Panc1 (cell line): ENCODE data around the gene ATP2B1. TPM values are rescaled to one million over a fixed set of nuclear protein-coding genes. Genes with fewer than 3 reads are reported as not detected.

Experiments
- ATAC-seq: fragments of 200-7000 bp; cut with Tn5 transposase; 2 replicates; pipeline ENCODE4 v1.9.1; 2020; ENCODE audit warnings: mild to moderate bottlenecking, moderate library complexity
- BruUV-seq: library from RNA; stranded (reverse); fragments of 400-500 nt; replicated peaks from 2 replicates; lab custom pipeline; 2021; lab: Mats Ljungman, UMichigan
- CTCF ChIA-PET: fragments of 300-600 bp; sonication (Branson Sonifier 250); formaldehyde crosslinking; loops from one replicate; lab custom pipeline; 2022; ENCODE audit warnings: antibody characterized with exemption; lab: Charles Lee
- POLR2A ChIA-PET: fragments of 300-600 bp; sonication (Branson Sonifier 250); formaldehyde crosslinking; loops from one replicate; lab custom pipeline; 2022; ENCODE audit warnings: antibody characterized with exemption; lab: Charles Lee
- DNase-seq: peaks from one replicate; pipeline ENCODE4 v3.0.0-alpha.2; 2010; ENCODE audit warnings: low read depth, low spot score
- H3K27ac ChIP-seq: 2 replicates; pipeline ENCODE4 v1.5.1; 2011; ENCODE audit warnings: mild to moderate bottlenecking, low read length, inconsistent platforms
- H3K27me3 ChIP-seq: fragments of 200-500 bp; sonication (Bioruptor generic); 2 replicates; pipeline ENCODE4 v1.6.0; 2014; ENCODE audit warnings: low read length, inconsistent platforms; ENCODE audit not compliant: control insufficient read depth, insufficient read depth
- H3K36me3 ChIP-seq: fragments of 200-500 bp; sonication (Bioruptor generic); 2 replicates; pipeline ENCODE4 v1.5.1; 2014; ENCODE audit warnings: inconsistent platforms, mild to moderate bottlenecking, low read length, moderate library complexity; ENCODE audit not compliant: control insufficient read depth, insufficient read depth
- H3K4me1 ChIP-seq: 2 replicates; pipeline ENCODE4 v1.5.1; 2011; ENCODE audit warnings: inconsistent platforms, mild to moderate bottlenecking, low read length, moderate library complexity; ENCODE audit not compliant: control insufficient read depth, insufficient read depth
- H3K4me3 ChIP-seq, 2 experiments: 2 replicates each; pipeline ENCODE4 v1.5.1; 2011 to 2012; ENCODE audit warnings: low read depth in 2 of 2, low read length in 2 of 2, mild to moderate bottlenecking in 2 of 2, inconsistent platforms in 1 of 2, moderate library complexity in 1 of 2
- H3K9me3 ChIP-seq: fragments of 200-500 bp; sonication (Bioruptor generic); 2 replicates; pipeline ENCODE4 v1.5.1; 2014; ENCODE audit warnings: low read depth, mild to moderate bottlenecking, inconsistent platforms, low read length, moderate library complexity; ENCODE audit not compliant: control insufficient read depth, insufficient read depth
- CTCF ChIP-seq: fragments of 450-650 bp; IDR thresholded peaks from 2 replicates; pipeline ENCODE4 v1.5.1; 2017; ENCODE audit warnings: mild to moderate bottlenecking
- POLR2AphosphoS5 ChIP-seq: IDR thresholded peaks from 2 replicates; pipeline ENCODE4 v1.6.1; 2012; ENCODE audit warnings: mild to moderate bottlenecking, low read depth, low read length, moderate library complexity
- REST ChIP-seq, 2 experiments: IDR thresholded peaks; 2 replicates each; pipeline ENCODE4 v1.6.1; 2011 to 2012; ENCODE audit warnings: low read depth in 2 of 2, control low read depth in 1 of 2, low read length in 1 of 2, mild to moderate bottlenecking in 1 of 2, moderate library complexity in 1 of 2; ENCODE audit not compliant: insufficient read depth in 1 of 2
- SIN3A ChIP-seq: IDR thresholded peaks from 2 replicates; pipeline ENCODE4 v1.6.1; 2012; ENCODE audit warnings: low read depth, mild to moderate bottlenecking, low read length, moderate library complexity, borderline replicate concordance; ENCODE audit not compliant: insufficient read depth
- TCF7L2 ChIP-seq: IDR thresholded peaks from 2 replicates; pipeline ENCODE4 v1.6.1; 2011; ENCODE audit warnings: mild to moderate bottlenecking, low read depth, low read length, inconsistent platforms
- in situ Hi-C: cut with HindIII; loops from 2 replicates; pipeline ENCODE4 v1.10.0; 2016; ENCODE audit warnings: low sequenced_read_pairs, low pct_unique_long_range_greater_than_20kb
- intact Hi-C: fragments of 100-400 bp; cut with micrococcal nuclease; formaldehyde crosslinking; loops from one replicate; pipeline ENCODE4 v1.10.0; 2022; ENCODE audit not compliant: unreplicated experiment
- total RNA-seq: library from RNA; stranded (reverse); gene quantifications from one replicate; pipeline ENCODE4 v1.2.1, GENCODE V29; 2021; ENCODE audit not compliant: unreplicated experiment

Gene ATP2B1
- total RNA-seq, 1 experiment from 2014 or later = 64.5 TPM

GRCh38 chr12:89634508-89634907, 74.1 kb downstream of the ATP2B1 start:
- H3K9me3 ChIP-seq = no peaks in the 10 kb centered on the region
- no peaks in the 10 kb centered on the region for H3K27me3 ChIP-seq
- ATAC-seq (no peak), DNase-seq (no peak)
- H3K4me1 ChIP-seq = no peaks in the 10 kb centered on the region
- intact Hi-C loops = no loop called here
- no peak overlapping the region for H3K27ac ChIP-seq
- CTCF ChIA-PET = no interaction called here
- BruUV-seq = no TSS peak
- in situ Hi-C loops = no loop called here
- no peak overlapping the region for H3K4me3 ChIP-seq
- H3K36me3 ChIP-seq = peaks cover 5% of the 10 kb centered on the region; the same call in 1 of the 2 replicates
- TF ChIP-seq CTCF (no peak), TCF7L2 (no peak), POLR2AphosphoS5 (no peak), REST (IDR thresholded peaks at IDR 0.05; ENCODE audit: insufficient read depth in 1 of 2, low read depth in 2 of 2, low read length in 1 of 2) (no peak), SIN3A (no peak)
- POLR2A ChIA-PET = no interaction called here

- no peak for ATAC-seq
- CTCF ChIA-PET = no interaction called here
- peaks cover 5% of the 10 kb centered on the region; the same call in 1 of the 2 replicates for H3K36me3 ChIP-seq
- H3K9me3 ChIP-seq = no peaks in the 10 kb centered on the region
- no TSS peak for BruUV-seq
- no peaks in the 10 kb centered on the region for H3K27me3 ChIP-seq
- H3K27ac ChIP-seq = no peak overlapping the region
- DNase-seq = no peak
- in situ Hi-C loops = no loop called here
- no peak for TF ChIP-seq TCF7L2
- intact Hi-C loops = no loop called here
- H3K4me3 ChIP-seq = no peak overlapping the region
- no peaks in the 10 kb centered on the region for H3K4me1 ChIP-seq
- POLR2A ChIA-PET = no interaction called here
Observed at GRCh38 chr12:89632778-89633177, 75.9 kb downstream of the ATP2B1 start.

- no peak overlapping the region for H3K4me3 ChIP-seq
- ATAC-seq = no peak
- DNase-seq = no peak
- peaks cover 2% of the 10 kb centered on the region; the same call in 1 of the 2 replicates for H3K36me3 ChIP-seq
- no peaks in the 10 kb centered on the region for H3K27me3 ChIP-seq
- TF ChIP-seq REST (IDR thresholded peaks at IDR 0.05; ENCODE audit: insufficient read depth in 1 of 2, low read depth in 2 of 2, low read length in 1 of 2) (no peak), TCF7L2 (no peak), POLR2AphosphoS5 (no peak), CTCF (no peak), SIN3A (no peak)
- intact Hi-C loops (no loop called here), in situ Hi-C loops (no loop called here)
- no peaks in the 10 kb centered on the region for H3K9me3 ChIP-seq
- H3K27ac ChIP-seq = no peak overlapping the region
- H3K4me1 ChIP-seq = no peaks in the 10 kb centered on the region
- BruUV-seq = TSS peak; percentile 8
- ChIA-PET CTCF (interaction anchor here (0.6 kb wide), 1 partner anchor 1452 kb away, joined by 4 read pairs; no protein-coding TSS in a partner anchor), POLR2A (no interaction called here)
Observed at GRCh38 chr12:89622115-89622514, 86.5 kb downstream of the ATP2B1 start.
